ENCODE data around the gene SHISA5.
"Not testable (repeated sequence)": the region's sequence is repeated elsewhere in the genome, so short reads cannot be mapped to it uniquely, and the experiment has no call there.

Gene SHISA5

DNA sequence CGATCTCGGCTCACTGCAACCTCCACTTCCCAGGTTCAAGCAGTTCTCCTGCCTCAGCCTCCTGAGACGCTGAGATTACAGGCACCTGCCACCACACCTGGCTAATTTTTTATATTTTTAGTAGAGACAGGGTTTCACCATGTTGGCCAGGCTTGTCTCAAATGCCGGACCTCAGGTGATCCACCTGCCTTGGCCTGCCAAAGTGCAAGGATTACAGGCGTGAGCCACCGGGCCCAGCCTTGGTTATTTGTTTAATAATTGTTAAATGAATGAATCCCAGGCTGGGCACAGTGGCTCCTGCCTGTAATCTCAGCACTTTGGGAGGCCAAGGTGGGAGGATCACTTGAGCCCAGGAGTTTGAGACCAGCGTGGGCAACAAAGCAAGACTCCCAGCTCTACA is 42.2 kb downstream of the SHISA5 start:
- H3K4me3 ChIP-seq (ENCODE audit: low read depth, low read length), result not testable (repeated sequence)

DNA sequence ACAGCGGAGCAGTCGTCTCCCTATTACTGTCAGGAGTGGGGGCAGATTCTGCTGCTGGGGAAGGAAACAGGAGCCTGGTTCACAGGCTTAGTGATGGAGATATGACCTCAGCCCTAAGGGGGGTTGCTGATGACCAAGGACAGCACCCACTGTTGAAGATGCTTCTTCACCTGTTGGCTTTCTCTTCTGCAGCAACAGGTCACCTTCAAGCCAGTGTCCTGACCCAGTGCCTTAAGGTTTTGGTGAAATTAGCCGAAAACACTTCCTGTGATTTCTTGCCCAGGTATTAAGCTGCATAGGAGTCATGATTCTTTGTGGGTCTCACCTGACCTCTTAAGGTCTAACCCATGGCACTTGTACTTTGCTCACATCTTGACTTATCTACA is 43.5 kb downstream of the SHISA5 start:
- H3K4me3 ChIP-seq (ENCODE audit: low read depth, low read length), result no peak overlapping the region

- no peak overlapping the region for H3K4me3 ChIP-seq (ENCODE audit: low read depth, low read length)
These were observed 44.0 kb downstream of the SHISA5 start for GRCh38 chr3:48459773-48460516.

- no peak overlapping the region for H3K4me3 ChIP-seq (ENCODE audit: low read depth, low read length)
These were observed 44.6 kb downstream of the SHISA5 start for GRCh38 chr3:48459331-48459730.

GRCh38 chr3:48456456-48456855 is 47.5 kb downstream of the SHISA5 start:
- H3K4me3 ChIP-seq (ENCODE audit: low read depth, low read length), result no peak overlapping the region

DNA sequence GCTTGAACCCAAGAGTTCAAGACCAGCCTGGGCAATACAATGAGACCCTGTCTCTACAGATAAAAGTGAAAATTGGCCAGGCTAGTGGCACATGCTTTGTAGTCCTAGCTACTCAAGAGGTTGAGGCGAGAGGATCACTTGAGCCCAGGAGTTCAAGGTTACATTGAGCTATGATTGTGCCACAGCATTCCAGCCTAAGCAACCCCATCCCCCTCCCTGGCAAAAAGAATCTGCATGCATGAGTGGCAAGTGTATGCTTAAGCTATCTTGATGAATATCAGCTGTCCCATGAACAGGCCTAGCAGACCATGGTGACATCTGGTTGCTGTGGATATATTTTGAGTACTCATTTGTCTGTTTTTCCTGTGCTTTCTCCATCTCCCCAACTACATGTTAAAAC is 52.7 kb downstream of the SHISA5 start:
- no peak overlapping the region for H3K4me3 ChIP-seq (ENCODE audit: low read depth, low read length)

DNA sequence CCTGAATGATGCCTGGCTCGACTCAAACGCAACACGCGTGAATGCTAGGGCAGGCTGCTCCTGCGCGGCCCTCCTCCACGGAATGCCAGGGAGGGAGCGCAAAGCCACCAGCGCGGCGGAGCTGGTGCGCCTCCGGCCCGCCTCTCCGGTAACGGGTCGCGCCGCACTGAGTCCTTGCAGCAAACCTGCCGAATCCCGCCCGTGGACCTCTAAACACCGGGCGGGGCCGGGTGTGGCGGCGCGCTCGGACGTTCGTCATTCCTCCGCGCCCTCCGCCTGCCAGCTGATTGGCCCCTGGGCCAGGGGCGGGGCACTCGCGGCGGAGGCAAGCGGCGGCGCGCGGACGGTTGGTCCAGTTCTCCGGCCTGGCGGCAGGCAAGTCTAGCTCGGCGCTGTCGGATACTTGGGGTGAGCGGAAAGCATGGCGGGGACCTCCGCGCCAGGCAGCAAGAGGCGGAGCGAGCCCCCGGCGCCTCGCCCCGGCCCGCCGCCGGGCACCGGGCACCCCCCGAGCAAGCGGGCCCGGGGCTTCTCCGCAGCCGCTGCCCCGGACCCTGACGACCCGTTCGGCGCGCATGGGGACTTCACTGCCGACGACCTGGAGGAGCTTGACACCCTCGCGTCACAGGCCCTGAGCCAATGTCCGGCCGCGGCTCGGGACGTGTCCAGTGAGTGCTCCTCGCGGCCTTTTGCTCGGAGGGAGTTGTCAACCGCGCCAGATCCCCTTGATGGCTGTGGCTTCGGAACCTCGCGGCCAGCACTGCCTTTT is 57.4 kb downstream of the SHISA5 start, which contains the start of gene ATRIP:
Gene ATRIP (plus strand): TSS at position 313 of the 769 bp plus-strand sequence. CDS start 109 bp downstream, at position 422.
- peak within 1 kb of the TSS; percentile 97 for H3K4me3 ChIP-seq (ENCODE audit: low read depth, low read length)

DNA sequence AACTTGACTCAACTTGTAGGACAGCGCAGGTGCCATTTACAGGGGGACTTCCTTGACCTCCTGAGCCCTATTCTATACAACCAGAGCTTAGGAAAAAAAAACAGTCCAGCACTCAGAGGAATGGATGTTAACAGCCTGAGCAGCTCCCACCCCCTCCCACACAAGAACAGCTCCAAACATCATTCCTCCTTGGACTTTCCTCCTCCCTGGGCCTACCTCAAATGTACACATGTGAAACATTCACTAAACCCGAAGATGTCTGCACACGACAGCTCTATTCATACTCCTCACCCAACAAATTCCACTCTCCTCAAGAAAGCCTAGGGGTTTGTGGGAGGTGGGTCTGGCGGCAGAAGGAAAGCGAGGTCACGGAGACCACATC is 57.9 kb downstream of the SHISA5 start:
- H3K4me3 ChIP-seq (ENCODE audit: low read depth, low read length), result peak overlapping the region; percentile 97

DNA sequence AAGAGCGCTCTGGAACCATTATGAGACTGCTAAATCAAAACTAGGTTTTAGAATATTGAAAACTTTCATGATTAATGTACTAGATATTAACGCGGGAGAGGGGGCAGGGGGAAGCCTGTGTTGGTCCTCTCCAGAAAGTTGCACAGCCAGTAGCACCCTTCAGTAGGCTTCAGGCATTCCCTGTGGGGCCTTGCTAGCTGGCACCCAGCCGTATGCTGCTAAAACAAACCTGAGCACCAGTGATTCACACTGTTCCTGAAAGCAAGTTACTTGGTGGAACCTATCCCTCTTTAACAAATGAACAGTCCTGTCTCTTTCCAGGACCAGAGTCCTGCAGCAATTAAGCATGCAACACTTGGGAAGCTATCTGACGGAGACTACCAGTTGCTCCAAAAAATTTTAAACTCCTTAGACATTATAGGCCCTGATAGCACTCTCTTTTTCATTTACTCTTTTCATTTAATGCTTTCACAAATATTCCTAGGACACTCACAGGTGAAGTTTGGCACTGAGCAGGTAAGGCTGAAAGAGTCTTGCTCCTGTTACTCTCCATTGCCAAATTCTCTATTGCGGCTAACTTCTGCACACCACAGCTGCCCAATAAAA is 58.6 kb downstream of the SHISA5 start:
- peak overlapping the region; percentile 97 for H3K4me3 ChIP-seq (ENCODE audit: low read depth, low read length)

GRCh38 chr3:48441940-48442339 is 62.0 kb downstream of the SHISA5 start:
- H3K4me3 ChIP-seq (ENCODE audit: low read depth, low read length), result no peak overlapping the region

- peak overlapping the region; percentile 96 for H3K4me3 ChIP-seq (ENCODE audit: low read depth, low read length)
These were observed 63.4 kb downstream of the SHISA5 start for GRCh38 chr3:48440590-48440958.

DNA sequence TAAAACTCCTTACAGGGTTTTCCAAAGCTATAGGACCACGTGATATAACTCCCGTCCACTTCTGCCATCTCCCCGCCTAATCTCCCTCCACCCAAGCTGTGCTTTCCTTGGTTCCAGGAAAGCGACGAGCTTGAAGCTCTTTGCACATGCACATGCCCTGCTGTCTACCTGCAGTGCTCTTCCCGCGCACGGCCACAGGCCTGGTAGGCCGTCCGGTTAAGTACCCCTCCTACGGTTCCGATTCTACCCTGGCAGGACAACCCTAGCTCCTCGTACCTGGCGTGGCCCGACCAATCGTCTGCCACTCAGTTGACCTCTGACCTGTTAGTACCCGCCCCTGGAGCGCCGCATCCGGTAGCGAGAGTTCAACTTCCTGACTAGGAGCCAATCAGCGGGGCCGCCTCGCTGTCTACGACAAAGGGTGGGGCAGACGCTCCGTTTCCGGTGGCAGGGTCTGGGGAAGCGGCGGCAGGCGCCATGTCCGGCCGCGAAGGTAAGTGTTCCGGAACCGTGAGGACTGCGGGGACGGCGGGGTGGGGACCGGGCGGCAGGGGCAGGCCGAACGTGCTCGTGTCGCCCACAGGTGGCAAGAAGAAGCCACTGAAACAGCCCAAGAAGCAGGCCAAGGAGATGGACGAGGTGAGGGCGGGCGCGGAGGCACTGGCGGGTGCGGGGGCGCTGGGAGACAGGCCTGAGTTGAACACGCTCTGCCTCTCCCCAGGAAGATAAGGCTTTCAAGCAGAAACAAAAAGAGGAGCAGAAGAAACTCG is 64.0 kb downstream of the SHISA5 start, which contains the start of the genes CCDC51 and TMA7:
Gene CCDC51 (minus strand): TSS at position 300 of the 770 bp plus-strand sequence. CDS start 4,991 bp downstream, outside the sequence.
Gene TMA7 (plus strand): TSS at position 438 of the 770 bp plus-strand sequence. CDS start 40 bp downstream, at position 478.
- peak within 1 kb of the TSS; percentile 96 for H3K4me3 ChIP-seq (ENCODE audit: low read depth, low read length)

- no peak overlapping the region for H3K4me3 ChIP-seq (ENCODE audit: low read depth, low read length)
These were observed 66.2 kb downstream of the SHISA5 start for GRCh38 chr3:48437812-48438211.

GRCh38 chr3:48436855-48437254 is 67.1 kb downstream of the SHISA5 start:
- no peak overlapping the region for H3K4me3 ChIP-seq (ENCODE audit: low read depth, low read length)

- H3K4me3 ChIP-seq (ENCODE audit: low read depth, low read length), result no peak overlapping the region
These were observed 67.5 kb downstream of the SHISA5 start for GRCh38 chr3:48436477-48436787.

DNA sequence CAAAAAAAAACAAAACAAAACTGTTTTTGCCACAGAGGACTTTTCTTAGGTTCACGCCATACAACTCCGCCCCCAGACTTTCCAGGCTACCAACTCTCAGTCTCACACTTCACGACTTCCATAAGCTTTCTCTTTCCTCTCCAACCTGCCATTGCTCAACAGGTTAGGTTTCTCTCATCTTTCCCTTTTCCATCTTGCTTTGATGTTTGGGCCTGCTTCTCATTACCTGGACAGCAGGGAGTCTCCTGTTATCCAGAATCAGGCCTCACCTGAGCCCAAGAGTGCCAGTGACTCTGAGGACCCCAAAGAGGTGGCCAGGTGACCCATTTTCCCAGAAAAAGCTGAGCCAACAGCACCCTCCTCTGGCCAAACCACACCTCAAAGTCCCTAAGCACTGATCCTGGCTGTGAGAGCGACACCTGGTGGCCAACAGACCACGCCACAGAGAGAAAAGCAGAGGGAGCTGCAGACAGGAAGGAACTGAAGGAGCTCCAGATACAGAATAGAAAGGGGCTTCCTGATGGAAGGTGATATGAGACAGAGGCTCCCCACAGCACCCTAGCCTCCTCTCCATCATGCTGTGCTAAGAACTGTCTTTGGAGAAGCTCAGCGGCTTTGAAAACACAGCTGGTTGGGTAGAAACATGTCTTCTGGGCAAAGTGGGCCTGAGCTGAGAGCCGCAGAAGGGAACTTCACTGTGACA is 68.0 kb downstream of the SHISA5 start:
- no peak overlapping the region for H3K4me3 ChIP-seq (ENCODE audit: low read depth, low read length)

DNA sequence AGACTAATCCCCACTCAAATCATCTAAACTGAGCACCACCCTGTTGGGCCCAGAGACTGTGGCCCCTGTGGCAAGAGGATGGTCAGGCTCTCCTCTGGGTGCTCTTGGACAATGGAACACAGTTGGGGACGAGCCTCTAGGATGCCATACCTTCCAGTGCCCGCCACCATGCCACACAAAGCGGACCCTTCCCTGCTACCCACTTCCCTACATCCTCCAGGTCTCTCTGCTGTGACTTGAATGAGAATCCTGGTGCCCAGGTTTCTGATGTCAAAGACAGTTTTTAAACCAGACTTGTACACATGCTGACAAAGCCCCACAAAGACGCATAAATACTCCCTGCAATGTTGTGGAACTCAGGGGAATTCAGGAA is 68.8 kb downstream of the SHISA5 start:
- no peak overlapping the region for H3K4me3 ChIP-seq (ENCODE audit: low read depth, low read length)

- H3K4me3 ChIP-seq (ENCODE audit: low read depth, low read length), result no peak overlapping the region
These were observed 69.3 kb downstream of the SHISA5 start for GRCh38 chr3:48434591-48435222.

GRCh38 chr3:48433472-48434118 is 70.4 kb downstream of the SHISA5 start:
- H3K4me3 ChIP-seq (ENCODE audit: low read depth, low read length), result no peak overlapping the region
